Measurements from ENCODE around the gene CHFR. TPM values are rescaled to one million over a fixed set of nuclear protein-coding genes. Genes with fewer than 3 reads are reported as not detected.
"Not testable (repeated sequence)": the region's sequence is repeated elsewhere in the genome, so short reads cannot be mapped to it uniquely, and the experiment has no call there.

Gene CHFR
- total and polyA plus RNA-seq, 2 experiments from 2014 or later = 23.0 to 42.7 TPM

DNA sequence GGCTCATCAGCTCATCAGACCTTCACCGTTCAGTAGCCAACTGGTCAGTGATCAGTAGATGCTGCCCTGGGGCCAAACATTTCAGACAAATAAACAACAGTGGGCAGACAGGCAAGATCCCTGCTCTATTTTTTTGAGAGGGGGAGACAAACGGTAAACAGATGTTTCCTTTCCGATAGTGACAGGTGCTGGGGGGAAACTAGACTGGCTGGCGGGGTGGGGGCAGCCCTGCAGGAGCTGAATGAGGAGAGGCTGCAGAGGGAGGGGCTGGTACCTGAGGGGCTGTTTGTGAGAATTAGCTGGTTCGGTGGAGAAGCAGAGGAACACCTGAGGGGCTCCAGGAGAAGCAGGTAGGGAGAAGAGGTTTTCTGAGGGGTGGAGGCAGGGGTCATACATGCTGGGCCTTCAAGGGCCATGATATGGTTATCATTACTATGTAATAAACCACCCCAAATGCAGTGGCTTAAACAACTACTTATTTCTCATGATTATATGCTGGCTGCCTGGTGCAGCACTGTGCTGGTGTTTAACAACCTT lies 50.5 kb downstream of the CHFR start (continued):
- TF ChIP-seq EZH2phosphoT487 (IDR thresholded peaks at IDR 0.05; ENCODE audit: unreplicated experiment) = no peak
- TF ChIP-seq EZH2 (IDR thresholded peaks at IDR 0.05; ENCODE audit: low read depth, unreplicated experiment) = no peak
- no peak for TF ChIP-seq ZNF114 (CRISPR knock-in tag; IDR thresholded peaks at IDR 0.05)
- TF ChIP-seq, protein P1, sequence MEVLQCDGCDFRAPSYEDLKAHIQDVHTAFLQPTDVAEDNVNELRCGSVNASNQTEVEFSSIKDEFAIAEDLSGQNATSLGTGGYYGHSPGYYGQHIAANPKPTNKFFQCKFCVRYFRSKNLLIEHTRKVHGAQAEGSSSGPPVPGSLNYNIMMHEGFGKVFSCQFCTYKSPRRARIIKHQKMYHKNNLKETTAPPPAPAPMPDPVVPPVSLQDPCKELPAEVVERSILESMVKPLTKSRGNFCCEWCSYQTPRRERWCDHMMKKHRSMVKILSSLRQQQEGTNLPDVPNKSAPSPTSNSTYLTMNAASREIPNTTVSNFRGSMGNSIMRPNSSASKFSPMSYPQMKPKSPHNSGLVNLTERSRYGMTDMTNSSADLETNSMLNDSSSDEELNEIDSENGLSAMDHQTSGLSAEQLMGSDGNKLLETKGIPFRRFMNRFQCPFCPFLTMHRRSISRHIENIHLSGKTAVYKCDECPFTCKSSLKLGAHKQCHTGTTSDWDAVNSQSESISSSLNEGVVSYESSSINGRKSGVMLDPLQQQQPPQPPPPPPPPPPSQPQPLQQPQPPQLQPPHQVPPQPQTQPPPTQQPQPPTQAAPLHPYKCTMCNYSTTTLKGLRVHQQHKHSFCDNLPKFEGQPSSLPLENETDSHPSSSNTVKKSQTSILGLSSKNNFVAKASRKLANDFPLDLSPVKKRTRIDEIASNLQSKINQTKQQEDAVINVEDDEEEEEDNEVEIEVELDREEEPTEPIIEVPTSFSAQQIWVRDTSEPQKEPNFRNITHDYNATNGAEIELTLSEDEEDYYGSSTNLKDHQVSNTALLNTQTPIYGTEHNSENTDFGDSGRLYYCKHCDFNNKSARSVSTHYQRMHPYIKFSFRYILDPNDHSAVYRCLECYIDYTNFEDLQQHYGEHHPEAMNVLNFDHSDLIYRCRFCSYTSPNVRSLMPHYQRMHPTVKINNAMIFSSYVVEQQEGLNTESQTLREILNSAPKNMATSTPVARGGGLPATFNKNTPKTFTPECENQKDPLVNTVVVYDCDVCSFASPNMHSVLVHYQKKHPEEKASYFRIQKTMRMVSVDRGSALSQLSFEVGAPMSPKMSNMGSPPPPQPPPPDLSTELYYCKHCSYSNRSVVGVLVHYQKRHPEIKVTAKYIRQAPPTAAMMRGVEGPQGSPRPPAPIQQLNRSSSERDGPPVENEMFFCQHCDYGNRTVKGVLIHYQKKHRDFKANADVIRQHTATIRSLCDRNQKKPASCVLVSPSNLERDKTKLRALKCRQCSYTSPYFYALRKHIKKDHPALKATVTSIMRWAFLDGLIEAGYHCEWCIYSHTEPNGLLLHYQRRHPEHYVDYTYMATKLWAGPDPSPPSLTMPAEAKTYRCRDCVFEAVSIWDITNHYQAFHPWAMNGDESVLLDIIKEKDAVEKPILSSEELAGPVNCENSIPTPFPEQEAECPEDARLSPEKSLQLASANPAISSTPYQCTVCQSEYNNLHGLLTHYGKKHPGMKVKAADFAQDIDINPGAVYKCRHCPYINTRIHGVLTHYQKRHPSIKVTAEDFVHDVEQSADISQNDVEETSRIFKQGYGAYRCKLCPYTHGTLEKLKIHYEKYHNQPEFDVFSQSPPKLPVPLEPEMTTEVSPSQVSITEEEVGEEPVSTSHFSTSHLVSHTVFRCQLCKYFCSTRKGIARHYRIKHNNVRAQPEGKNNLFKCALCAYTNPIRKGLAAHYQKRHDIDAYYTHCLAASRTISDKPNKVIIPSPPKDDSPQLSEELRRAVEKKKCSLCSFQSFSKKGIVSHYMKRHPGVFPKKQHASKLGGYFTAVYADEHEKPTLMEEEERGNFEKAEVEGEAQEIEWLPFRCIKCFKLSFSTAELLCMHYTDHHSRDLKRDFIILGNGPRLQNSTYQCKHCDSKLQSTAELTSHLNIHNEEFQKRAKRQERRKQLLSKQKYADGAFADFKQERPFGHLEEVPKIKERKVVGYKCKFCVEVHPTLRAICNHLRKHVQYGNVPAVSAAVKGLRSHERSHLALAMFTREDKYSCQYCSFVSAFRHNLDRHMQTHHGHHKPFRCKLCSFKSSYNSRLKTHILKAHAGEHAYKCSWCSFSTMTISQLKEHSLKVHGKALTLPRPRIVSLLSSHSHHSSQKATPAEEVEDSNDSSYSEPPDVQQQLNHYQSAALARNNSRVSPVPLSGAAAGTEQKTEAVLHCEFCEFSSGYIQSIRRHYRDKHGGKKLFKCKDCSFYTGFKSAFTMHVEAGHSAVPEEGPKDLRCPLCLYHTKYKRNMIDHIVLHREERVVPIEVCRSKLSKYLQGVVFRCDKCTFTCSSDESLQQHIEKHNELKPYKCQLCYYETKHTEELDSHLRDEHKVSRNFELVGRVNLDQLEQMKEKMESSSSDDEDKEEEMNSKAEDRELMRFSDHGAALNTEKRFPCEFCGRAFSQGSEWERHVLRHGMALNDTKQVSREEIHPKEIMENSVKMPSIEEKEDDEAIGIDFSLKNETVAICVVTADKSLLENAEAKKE (CRISPR knock-in tag; IDR thresholded peaks at IDR 0.05) = no peak

DNA sequence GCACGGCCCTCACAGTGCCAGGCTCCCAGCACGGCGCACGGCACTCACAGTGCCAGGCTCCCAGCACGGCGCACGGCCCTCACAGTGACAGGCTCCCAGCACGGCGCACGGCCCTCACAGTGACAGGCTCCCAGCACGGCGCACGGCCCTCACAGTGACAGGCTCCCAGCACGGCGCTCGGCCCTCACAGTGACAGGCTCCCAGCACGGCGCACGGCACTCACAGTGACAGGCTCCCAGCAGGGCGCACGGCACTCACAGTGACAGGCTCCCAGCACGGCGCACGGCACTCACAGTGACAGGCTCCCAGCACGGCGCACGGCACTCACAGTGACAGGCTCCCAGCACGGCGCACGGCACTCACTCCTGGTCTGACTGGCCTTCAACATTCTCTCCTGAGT lies 51.2 kb downstream of the CHFR start:
- not testable (repeated sequence) for H3K27me3 ChIP-seq (ENCODE audit: insufficient read depth); H3K4me2 ChIP-seq; H3K4me3 ChIP-seq; H3K79me2 ChIP-seq (replicated peaks; ENCODE audit: insufficient read depth); H3K36me3 ChIP-seq (ENCODE audit: insufficient read depth); H3K4me1 ChIP-seq (ENCODE audit: insufficient read depth); DNase-seq (ENCODE audit: low spot score); H3K9me2 ChIP-seq (ENCODE audit: insufficient read depth); H3K4me1 Mint-ChIP-seq; H2AFZ ChIP-seq; H3K9me3 Mint-ChIP-seq; H3K27ac ChIP-seq (ENCODE audit: low read depth); H4K20me1 ChIP-seq (replicated peaks; ENCODE audit: insufficient read depth); H3K27ac Mint-ChIP-seq; H3K27me3 Mint-ChIP-seq (ENCODE audit: insufficient read depth, low read depth, poor library complexity); ATAC-seq; H3F3A ChIP-seq (replicated peaks; ENCODE audit: low read depth); H3K4me3 Mint-ChIP-seq
- peaks cover 18% of the 10 kb centered on the region for H3K36me3 Mint-ChIP-seq (ENCODE audit: low read depth)

Data from GM23338 (cell line).